MM.1S (cell line): ENCODE measurements around the gene ETFB.

Experiments
- DNase-seq: peaks from one replicate; pipeline ENCODE4 v3.0.0-alpha.2; 2015
- H2AFZ ChIP-seq: fragments of 300-600 bp; sonication (generic); 2 replicates; pipeline ENCODE4 v1.6.0; 2016; ENCODE audit warnings: antibody characterized with exemption, low read length
- H3F3A ChIP-seq: fragments of 300-600 bp; sonication (generic); 2 replicates; pipeline ENCODE4 v1.6.1; 2016; ENCODE audit warnings: mild to moderate bottlenecking, antibody characterized with exemption, low read length, moderate library complexity, mixed read lengths; ENCODE audit not compliant: insufficient read depth
- H3K27ac ChIP-seq: fragments of 300-600 bp; sonication (generic); 2 replicates; pipeline ENCODE4 v1.5.1; 2016; ENCODE audit warnings: mild to moderate bottlenecking, low read length
- H3K27me3 ChIP-seq: fragments of 300-600 bp; sonication (generic); replicated peaks from 2 replicates; pipeline ENCODE4 v1.6.0; 2016; ENCODE audit warnings: low read length; ENCODE audit not compliant: insufficient read depth
- H3K36me3 ChIP-seq: fragments of 300-600 bp; sonication (generic); replicated peaks from 2 replicates; pipeline ENCODE4 v1.6.1; 2016; ENCODE audit warnings: mild to moderate bottlenecking, low read length, mixed read lengths; ENCODE audit not compliant: insufficient read depth
- H3K4me1 ChIP-seq: fragments of 300-600 bp; sonication (generic); 2 replicates; pipeline ENCODE4 v1.6.1; 2016; ENCODE audit warnings: low read length, mixed read lengths
- H3K4me2 ChIP-seq: fragments of 300-600 bp; sonication (generic); 2 replicates; pipeline ENCODE4 v1.6.0; 2016; ENCODE audit warnings: low read depth, low read length
- H3K4me3 ChIP-seq: fragments of 300-600 bp; sonication (generic); 2 replicates; pipeline ENCODE4 v1.5.1; 2016; ENCODE audit warnings: low read length, mixed read lengths
- H3K79me2 ChIP-seq: fragments of 300-600 bp; sonication (generic); 2 replicates; pipeline ENCODE4 v1.6.1; 2016; ENCODE audit warnings: mixed run types, low read length, mixed read lengths
- H3K9ac ChIP-seq: fragments of 300-600 bp; sonication (generic); 2 replicates; pipeline ENCODE4 v1.6.1; 2016; ENCODE audit warnings: low read length, mixed read lengths
- H3K9me2 ChIP-seq: fragments of 300-600 bp; sonication (generic); replicated peaks from 2 replicates; pipeline ENCODE4 v1.6.1; 2016; ENCODE audit warnings: mild to moderate bottlenecking, low read length, mixed read lengths; ENCODE audit not compliant: insufficient read depth
- H3K9me3 ChIP-seq: fragments of 300-600 bp; sonication (generic); replicated peaks from 2 replicates; pipeline ENCODE4 v1.6.1; 2016; ENCODE audit warnings: mild to moderate bottlenecking, low read length, mixed read lengths; ENCODE audit not compliant: insufficient read depth
- H4K20me1 ChIP-seq: fragments of 300-600 bp; sonication (generic); 2 replicates; pipeline ENCODE4 v1.6.1; 2016; ENCODE audit warnings: mild to moderate bottlenecking, low read length, moderate library complexity, mixed read lengths; ENCODE audit not compliant: insufficient read depth
- EZH2 ChIP-seq: fragments of 300-600 bp; sonication (generic); optimal IDR thresholded peaks from 2 replicates; pipeline ENCODE3; 2017; ENCODE audit warnings: low read depth, mild to moderate bottlenecking, antibody characterized with exemption, low read length, mixed read lengths
- EZH2phosphoT487 ChIP-seq: fragments of 300-600 bp; sonication (generic); IDR thresholded peaks from 2 replicates; pipeline ENCODE4 v1.6.1; 2018; ENCODE audit warnings: antibody characterized with exemption, low read length
- TF ChIP-seq, protein P1 (sequence below): fragments of 300-600 bp; sonication (generic); IDR thresholded peaks from 2 replicates; pipeline ENCODE4 v1.5.1; 2016; ENCODE audit warnings: antibody characterized with exemption, low read length, mixed read lengths

Gene ETFB

DNA sequence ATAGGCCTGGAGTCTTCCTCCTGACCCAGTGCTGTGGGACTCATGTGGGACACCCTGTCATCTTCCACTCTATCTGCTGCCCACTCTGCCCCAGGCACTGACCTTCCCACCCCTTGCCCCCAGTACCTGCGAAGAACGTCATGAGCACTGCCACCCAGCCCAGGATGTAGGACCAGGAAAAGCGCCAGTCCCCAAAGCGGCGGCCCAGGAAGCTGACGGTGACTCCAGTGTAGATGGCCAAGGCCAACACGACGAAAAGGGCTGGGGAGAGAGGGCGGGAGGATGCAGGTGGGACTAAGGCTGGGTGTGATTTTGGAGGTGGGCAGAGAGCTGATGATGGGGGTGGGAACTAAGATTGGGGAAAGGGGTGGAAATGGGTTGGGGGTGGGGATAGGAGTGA lies 14.2 kb upstream of the ETFB start:
- no peak overlapping the region for H3K4me2 ChIP-seq
- no peaks in the 10 kb centered on the region for H3K9me2 ChIP-seq
- no peaks in the 10 kb centered on the region for H4K20me1 ChIP-seq
- no peaks in the 10 kb centered on the region for H3K4me1 ChIP-seq
- no peak for DNase-seq
- H3K4me3 ChIP-seq = no peak overlapping the region
- no peak overlapping the region for H2AFZ ChIP-seq
- no peak overlapping the region for H3K27ac ChIP-seq
- H3K27me3 ChIP-seq = no peaks in the 10 kb centered on the region
- no peaks in the 10 kb centered on the region for H3F3A ChIP-seq
- H3K36me3 ChIP-seq = no peaks in the 10 kb centered on the region
- H3K9me3 ChIP-seq = no peaks in the 10 kb centered on the region
- no peaks in the 10 kb centered on the region for H3K79me2 ChIP-seq
- TF ChIP-seq EZH2phosphoT487 = no peak
- TF ChIP-seq EZH2 = no peak
- TF ChIP-seq, protein P1, sequence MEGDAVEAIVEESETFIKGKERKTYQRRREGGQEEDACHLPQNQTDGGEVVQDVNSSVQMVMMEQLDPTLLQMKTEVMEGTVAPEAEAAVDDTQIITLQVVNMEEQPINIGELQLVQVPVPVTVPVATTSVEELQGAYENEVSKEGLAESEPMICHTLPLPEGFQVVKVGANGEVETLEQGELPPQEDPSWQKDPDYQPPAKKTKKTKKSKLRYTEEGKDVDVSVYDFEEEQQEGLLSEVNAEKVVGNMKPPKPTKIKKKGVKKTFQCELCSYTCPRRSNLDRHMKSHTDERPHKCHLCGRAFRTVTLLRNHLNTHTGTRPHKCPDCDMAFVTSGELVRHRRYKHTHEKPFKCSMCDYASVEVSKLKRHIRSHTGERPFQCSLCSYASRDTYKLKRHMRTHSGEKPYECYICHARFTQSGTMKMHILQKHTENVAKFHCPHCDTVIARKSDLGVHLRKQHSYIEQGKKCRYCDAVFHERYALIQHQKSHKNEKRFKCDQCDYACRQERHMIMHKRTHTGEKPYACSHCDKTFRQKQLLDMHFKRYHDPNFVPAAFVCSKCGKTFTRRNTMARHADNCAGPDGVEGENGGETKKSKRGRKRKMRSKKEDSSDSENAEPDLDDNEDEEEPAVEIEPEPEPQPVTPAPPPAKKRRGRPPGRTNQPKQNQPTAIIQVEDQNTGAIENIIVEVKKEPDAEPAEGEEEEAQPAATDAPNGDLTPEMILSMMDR = no peak
- no peak overlapping the region for H3K9ac ChIP-seq

DNA sequence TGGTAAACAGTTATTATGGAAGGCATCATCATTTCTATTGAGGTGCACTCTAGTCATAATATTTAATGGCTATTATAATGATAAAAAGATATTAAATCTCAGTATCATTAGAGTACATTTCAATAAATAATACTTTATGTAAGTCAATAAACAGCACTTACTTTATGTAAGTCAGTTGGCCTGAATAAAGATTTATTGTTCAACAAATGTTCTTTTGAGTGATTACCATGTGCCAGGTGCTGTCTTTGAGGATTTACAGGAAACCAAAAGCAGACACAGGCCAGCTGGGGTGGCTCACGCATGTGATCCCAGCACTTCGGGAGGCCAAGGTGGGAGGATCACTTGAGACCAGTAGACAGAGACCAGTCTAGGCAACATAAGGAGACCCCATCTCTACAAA lies 11.2 kb upstream of the ETFB start:
- Histone ChIP-seq H3K36me3 (no peaks in the 10 kb centered on the region), H3K4me1 (no peaks in the 10 kb centered on the region), H4K20me1 (no peaks in the 10 kb centered on the region)

DNA sequence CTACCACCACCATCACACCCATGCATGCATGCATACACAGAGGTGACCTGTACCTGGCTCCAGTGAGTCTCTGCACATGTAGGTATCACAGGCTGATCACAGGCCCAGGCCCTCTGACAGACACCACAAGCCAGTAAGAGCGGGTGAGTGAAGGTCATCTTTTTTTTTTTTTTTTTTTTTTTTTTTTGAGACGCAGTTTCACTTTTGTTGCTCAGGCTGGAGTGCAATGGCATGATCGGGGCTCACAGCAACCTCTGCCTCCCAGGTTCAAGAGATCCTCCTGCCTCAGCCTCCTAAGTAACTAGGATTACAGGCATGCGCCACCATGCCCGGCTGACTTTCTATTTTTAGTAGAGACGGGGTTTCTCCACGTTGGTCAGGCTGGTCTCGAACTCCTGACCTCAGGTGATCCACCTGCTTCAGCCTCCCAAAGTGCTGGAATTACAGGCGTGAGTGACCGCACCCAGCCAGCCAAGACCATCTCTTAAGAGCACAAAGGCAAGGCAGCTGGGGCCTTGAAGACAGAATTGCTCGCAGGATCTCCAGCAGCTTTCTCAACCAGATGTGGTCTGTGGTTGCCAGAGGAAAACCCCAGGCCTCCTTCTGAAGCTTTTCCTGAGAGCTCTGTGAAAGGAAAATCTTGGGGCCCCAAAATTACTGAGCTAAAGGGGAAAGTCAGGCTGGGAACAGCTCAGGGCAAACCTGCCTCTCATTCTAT lies 9.5 kb upstream of the ETFB start:
- DNase-seq = no peak
- Histone ChIP-seq H2AFZ (no peak overlapping the region), H3K9ac (no peak overlapping the region), H3K4me2 (no peak overlapping the region), H4K20me1 (no peaks in the 10 kb centered on the region), H3K27me3 (no peaks in the 10 kb centered on the region), H3K9me2 (no peaks in the 10 kb centered on the region), H3K4me1 (no peaks in the 10 kb centered on the region), H3K79me2 (no peaks in the 10 kb centered on the region), H3K36me3 (no peaks in the 10 kb centered on the region), H3K9me3 (no peaks in the 10 kb centered on the region), H3K27ac (no peak overlapping the region), H3F3A (no peaks in the 10 kb centered on the region), H3K4me3 (no peak overlapping the region)
- no peak for TF ChIP-seq EZH2
- TF ChIP-seq EZH2phosphoT487 = no peak
- TF ChIP-seq, protein P1 = no peak

More for the DNA sequence above, 11.2 kb upstream of the ETFB start:
- H3K4me3 ChIP-seq = no peak overlapping the region
- no peaks in the 10 kb centered on the region for H3K9me2 ChIP-seq
- no peaks in the 10 kb centered on the region for H3K9me3 ChIP-seq
- DNase-seq = no peak
- H3K79me2 ChIP-seq = no peaks in the 10 kb centered on the region
- TF ChIP-seq EZH2 = no peak
- no peak for TF ChIP-seq EZH2phosphoT487
- no peaks in the 10 kb centered on the region for H3K27me3 ChIP-seq
- no peak overlapping the region for H2AFZ ChIP-seq
- no peak overlapping the region for H3K9ac ChIP-seq
- H3K27ac ChIP-seq = no peak overlapping the region
- H3F3A ChIP-seq = no peaks in the 10 kb centered on the region
- H3K4me2 ChIP-seq = no peak overlapping the region
